CD14-positive monocyte (primary cell): Measurements from ENCODE around the gene APMAP. TPM values are rescaled to one million over a fixed set of nuclear protein-coding genes. Genes with fewer than 3 reads are reported as not detected.
A peak's percentile ranks its signal among the peaks of the same experiment; 100 is the strongest.

Experiments
- DNase-seq, 3 donors: peaks; one replicate each; pipeline ENCODE4 v3.0.0-alpha.2; 2011 to 2022
- H2AFZ ChIP-seq: 2 replicates; pipeline ENCODE4 v1.6.0; 2012; ENCODE audit warnings: mild to moderate bottlenecking, low read depth, low read length, inconsistent platforms; ENCODE audit not compliant: insufficient read depth, poor library complexity, severe bottlenecking
- H3K27ac ChIP-seq, 2 donors: 1 replicate in 1 of 2; 2 replicates in 1 of 2; pipeline ENCODE4 v1.5.1; 2012 to 2013; ENCODE audit warnings: low read length in 2 of 2, control low read depth in 1 of 2, inconsistent platforms in 1 of 2, low read depth in 1 of 2, mild to moderate bottlenecking in 1 of 2
- H3K27me3 ChIP-seq, 2 donors: one replicate each; pipeline versions ENCODE4 v1.6.0 to v1.6.1; 2011 to 2013; ENCODE audit warnings: low read length in 2 of 2; ENCODE audit not compliant: control insufficient read depth in 2 of 2, insufficient read depth in 2 of 2
- H3K36me3 ChIP-seq, 2 donors: replicated peaks in 1 of 2; 1 replicate in 1 of 2; 2 replicates in 1 of 2; pipeline versions ENCODE4 v1.5.1 to v1.6.1; 2012 to 2013; ENCODE audit warnings: low read length in 2 of 2, control low read depth in 1 of 2, inconsistent platforms in 1 of 2, mild to moderate bottlenecking in 1 of 2; ENCODE audit not compliant: insufficient read depth in 2 of 2, control insufficient read depth in 1 of 2
- H3K4me1 ChIP-seq, 2 donors: 1 replicate in 1 of 2; 2 replicates in 1 of 2; pipeline versions ENCODE4 v1.5.1 to v1.6.1; 2012 to 2013; ENCODE audit warnings: low read length in 2 of 2, control low read depth in 1 of 2, inconsistent platforms in 1 of 2, mild to moderate bottlenecking in 1 of 2, moderate library complexity in 1 of 2; ENCODE audit not compliant: insufficient read depth in 2 of 2, control insufficient read depth in 1 of 2
- H3K4me2 ChIP-seq: replicated peaks from 2 replicates; pipeline ENCODE3; 2012; ENCODE audit warnings: low read length, moderate library complexity, mild to moderate bottlenecking; ENCODE audit not compliant: poor library complexity, severe bottlenecking; ENCODE audit errors: extremely low read depth
- H3K4me3 ChIP-seq, 3 experiments: fragments of 200-600 bp in 1 of 3; sonication (generic) in 1 of 3; replicated peaks in 1 of 3; 1 replicate in 2 of 3; 2 replicates in 1 of 3; pipeline ENCODE4 v1.5.1; 2011 to 2013; ENCODE audit warnings: low read length in 3 of 3, mild to moderate bottlenecking in 3 of 3, control low read depth in 2 of 3, low read depth in 2 of 3, inconsistent platforms in 1 of 3, moderate library complexity in 1 of 3
- H3K79me2 ChIP-seq: 2 replicates; pipeline ENCODE4 v1.6.0; 2012; ENCODE audit warnings: mild to moderate bottlenecking, control low read depth, inconsistent platforms, low read length, moderate library complexity; ENCODE audit not compliant: insufficient read depth
- H3K9ac ChIP-seq: 2 replicates; pipeline ENCODE4 v1.6.0; 2017; ENCODE audit warnings: low read length, mild to moderate bottlenecking; ENCODE audit not compliant: insufficient read depth, poor library complexity, severe bottlenecking
- H3K9me3 ChIP-seq, 2 donors: replicated peaks in 1 of 2; 1 replicate in 1 of 2; 2 replicates in 1 of 2; pipeline versions ENCODE4 v1.5.1 to v1.6.1; 2012 to 2013; ENCODE audit warnings: low read length in 2 of 2, control low read depth in 1 of 2; ENCODE audit not compliant: control insufficient read depth in 1 of 2, insufficient read depth in 1 of 2
- H4K20me1 ChIP-seq: 2 replicates; pipeline ENCODE4 v1.6.0; 2012; ENCODE audit warnings: mild to moderate bottlenecking, low read length, control low read depth, moderate library complexity; ENCODE audit not compliant: insufficient read depth
- H3K27ac Mint-ChIP-seq, 7 donors: one replicate each; pipeline ENCODE4 v1.8.0; 2020; ENCODE audit warnings: mild to moderate bottlenecking in 7 of 7, mixed read lengths in 7 of 7, moderate library complexity in 6 of 7, inconsistent platforms in 2 of 7
- H3K27me3 Mint-ChIP-seq, 3 donors: one replicate each; pipeline ENCODE4 v1.8.0; 2021 to 2022; ENCODE audit warnings: low read depth in 3 of 3, mild to moderate bottlenecking in 3 of 3, mixed read lengths in 3 of 3, moderate library complexity in 3 of 3, inconsistent platforms in 1 of 3
- H3K36me3 Mint-ChIP-seq, 2 donors: one replicate each; pipeline ENCODE4 v1.8.0; 2020; ENCODE audit warnings: mixed read lengths in 2 of 2, inconsistent platforms in 1 of 2, mild to moderate bottlenecking in 1 of 2
- H3K4me1 Mint-ChIP-seq: one replicate; pipeline ENCODE4 v1.8.0; 2020; ENCODE audit warnings: mild to moderate bottlenecking, mixed read lengths
- H3K4me3 Mint-ChIP-seq, 2 donors: one replicate each; pipeline ENCODE4 v1.8.0; 2020; ENCODE audit warnings: mild to moderate bottlenecking in 2 of 2, mixed read lengths in 2 of 2, moderate library complexity in 1 of 2
- H3K9me3 Mint-ChIP-seq, 7 donors: one replicate each; pipeline ENCODE4 v1.8.0; 2020 to 2022; ENCODE audit warnings: mixed read lengths in 7 of 7, mild to moderate bottlenecking in 6 of 7, moderate library complexity in 6 of 7, inconsistent platforms in 2 of 7
- WGBS: methylation state at CpG from one replicate; pipeline ENCODE4 v1.1.5; 2013; ENCODE audit warnings: missing lambda C conversion rate; ENCODE audit not compliant: insufficient coverage; 5-methylcytosine and 5-hydroxymethylcytosine counted together
- intact Hi-C, 2 donors: fragments of 100-400 bp; cut with micrococcal nuclease; formaldehyde crosslinking; loops; one replicate each; pipeline versions ENCODE4 v1.15.0 to v1.15.1; 2023
- polyA plus RNA-seq, 3 donors: library from polyadenylated mRNA; depleted of rRNA in 1 of 3; unstranded in 2 of 3; stranded (reverse) in 1 of 3; fragments of 300-500 nt in 2 of 3; fragments of >200 nt in 1 of 3; fragmentation: Illumina TruSeq in 2 of 3; gene quantifications; 1 replicate in 2 of 3; 2 replicates in 1 of 3; pipeline ENCODE4 v1.2.3, GENCODE V29; 2012 to 2021
- TF ChIP-seq, protein P1 (sequence below): fragments of 200-600 bp; IDR thresholded peaks from one replicate; pipeline ENCODE4 v1.8.0; 2022; ENCODE audit warnings: antibody characterized with exemption, mild to moderate bottlenecking

APMAP gene
- polyA plus RNA-seq, 3 donors: 26.9 to 74.0 (median 73.2) TPM

DNA sequence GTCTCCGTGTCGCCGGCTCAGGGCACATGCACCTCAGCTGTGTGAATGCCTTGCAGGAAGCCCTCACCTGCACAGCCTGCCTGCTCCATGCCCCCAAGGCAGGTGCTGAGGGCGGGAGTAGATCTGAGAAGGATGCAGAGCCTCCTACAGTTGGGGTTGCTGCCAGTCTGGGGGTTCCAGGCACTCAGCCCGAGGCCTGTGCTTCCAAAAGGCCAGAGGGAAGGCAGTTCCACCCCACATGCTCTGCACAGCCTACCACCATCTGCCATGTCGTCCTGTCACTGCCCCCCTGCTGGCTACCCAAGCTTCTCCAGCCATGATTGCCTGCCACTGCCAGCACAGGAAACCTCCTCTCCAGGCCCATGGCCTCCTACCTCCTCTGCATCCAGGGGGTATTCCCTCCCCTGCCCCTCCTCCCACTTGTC is 46.1 kb upstream of the APMAP start:
- 99% methylated on average over 6 of the region's 6 CpGs for WGBS
- peaks cover 40% of the 10 kb centered on the region for H3K4me1 Mint-ChIP-seq
- no peak for DNase-seq

DNA sequence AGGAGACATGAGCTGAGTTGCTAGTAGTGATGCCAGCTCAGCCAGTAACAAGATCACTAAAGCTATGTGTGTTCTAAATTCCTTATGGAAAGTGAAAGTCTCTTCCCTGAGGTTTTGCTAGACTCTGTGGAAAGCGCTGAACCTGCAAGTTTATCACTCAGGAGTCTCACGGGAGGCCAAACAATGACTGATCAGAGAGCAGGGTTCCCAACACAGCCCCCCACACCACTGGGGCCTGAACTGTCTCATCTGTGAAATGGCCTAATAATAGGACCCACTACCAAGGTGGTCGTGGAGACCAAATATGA is 45.5 kb upstream of the APMAP start:
- Histone ChIP-seq H3K9ac (no peak overlapping the region), H3K79me2 (peaks cover 3% of the 10 kb centered on the region), H3K4me1 (peaks cover 23 to 25% of the 10 kb centered on the region in 2 donors), H3K4me3 (no peak overlapping the region), H2AFZ (no peak overlapping the region), H3K27ac (no peak overlapping the region), H3K4me2 (no peak overlapping the region), H3K36me3 (peaks cover 0 to 10% of the 10 kb centered on the region in 2 donors), H3K9me3 (no peaks in the 10 kb centered on the region), H3K27me3 (no peaks in the 10 kb centered on the region), H4K20me1 (peaks cover 20% of the 10 kb centered on the region)
- H3K27me3 Mint-ChIP-seq: no peaks in the 10 kb centered on the region
- peaks cover 3 to 12% of the 10 kb centered on the region in 2 donors for H3K36me3 Mint-ChIP-seq
- H3K4me1 Mint-ChIP-seq: peaks cover 34% of the 10 kb centered on the region
- peak overlapping the region in 2 of 7 donors; percentile 28 to 40 for H3K27ac Mint-ChIP-seq
- H3K4me3 Mint-ChIP-seq: no peak overlapping the region
- no peaks in the 10 kb centered on the region for H3K9me3 Mint-ChIP-seq
- 100% methylated on average over 1 of the region's 3 CpGs for WGBS
- intact Hi-C loops: no loop called here
- no peak for DNase-seq
- TF ChIP-seq, protein P1, sequence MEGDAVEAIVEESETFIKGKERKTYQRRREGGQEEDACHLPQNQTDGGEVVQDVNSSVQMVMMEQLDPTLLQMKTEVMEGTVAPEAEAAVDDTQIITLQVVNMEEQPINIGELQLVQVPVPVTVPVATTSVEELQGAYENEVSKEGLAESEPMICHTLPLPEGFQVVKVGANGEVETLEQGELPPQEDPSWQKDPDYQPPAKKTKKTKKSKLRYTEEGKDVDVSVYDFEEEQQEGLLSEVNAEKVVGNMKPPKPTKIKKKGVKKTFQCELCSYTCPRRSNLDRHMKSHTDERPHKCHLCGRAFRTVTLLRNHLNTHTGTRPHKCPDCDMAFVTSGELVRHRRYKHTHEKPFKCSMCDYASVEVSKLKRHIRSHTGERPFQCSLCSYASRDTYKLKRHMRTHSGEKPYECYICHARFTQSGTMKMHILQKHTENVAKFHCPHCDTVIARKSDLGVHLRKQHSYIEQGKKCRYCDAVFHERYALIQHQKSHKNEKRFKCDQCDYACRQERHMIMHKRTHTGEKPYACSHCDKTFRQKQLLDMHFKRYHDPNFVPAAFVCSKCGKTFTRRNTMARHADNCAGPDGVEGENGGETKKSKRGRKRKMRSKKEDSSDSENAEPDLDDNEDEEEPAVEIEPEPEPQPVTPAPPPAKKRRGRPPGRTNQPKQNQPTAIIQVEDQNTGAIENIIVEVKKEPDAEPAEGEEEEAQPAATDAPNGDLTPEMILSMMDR: no peak

More for the DNA sequence above, 46.1 kb upstream of the APMAP start:
- TF ChIP-seq, protein P1: no peak
- Mint-ChIP-seq H3K27me3 (no peaks in the 10 kb centered on the region), H3K36me3 (peaks cover 3 to 12% of the 10 kb centered on the region in 2 donors), H3K9me3 (no peaks in the 10 kb centered on the region), H3K4me3 (no peak overlapping the region), H3K27ac (peak overlapping the region in 1 of 7 donors; percentile 26)
- no peaks in the 10 kb centered on the region for H3K9me3 ChIP-seq
- no peak overlapping the region for H2AFZ ChIP-seq
- H3K4me2 ChIP-seq: no peak overlapping the region
- peaks cover 0 to 10% of the 10 kb centered on the region in 2 donors for H3K36me3 ChIP-seq
- peaks cover 3% of the 10 kb centered on the region for H3K79me2 ChIP-seq
- peaks cover 28 to 31% of the 10 kb centered on the region in 2 donors for H3K4me1 ChIP-seq
- intact Hi-C loops: no loop called here
- no peak overlapping the region for H3K27ac ChIP-seq
- peaks cover 17% of the 10 kb centered on the region for H4K20me1 ChIP-seq
- H3K27me3 ChIP-seq: no peaks in the 10 kb centered on the region
- no peak overlapping the region for H3K9ac ChIP-seq
- no peak overlapping the region for H3K4me3 ChIP-seq
